Measurements from ENCODE around the gene TINAGL1. TPM values are rescaled to one million over a fixed set of nuclear protein-coding genes. Genes with fewer than 3 reads are reported as not detected.

Gene TINAGL1
- total RNA-seq, 1 experiment from 2014 or later: 2.9 TPM

- H3K9me3 Mint-ChIP-seq (ENCODE audit: unreplicated experiment): no peaks in the 10 kb centered on the region
- ChIA-PET POLR2A (no interaction called here), CTCF (interaction anchor here (0.6 to 1.4 kb wide), 3 partner anchors 20 to 34 kb away, joined by 3 to 9 read pairs (median 4); no protein-coding TSS in a partner anchor)
- BruUV-seq (replicated peaks): no TSS peak
- peaks cover 10% of the 10 kb centered on the region for H3K27me3 Mint-ChIP-seq (ENCODE audit: insufficient read depth, unreplicated experiment)
- no peaks in the 10 kb centered on the region for H3K36me3 Mint-ChIP-seq (ENCODE audit: insufficient read depth, unreplicated experiment)
- H3K4me3 Mint-ChIP-seq (ENCODE audit: unreplicated experiment): no peak overlapping the region
- no peak for DNase-seq (ENCODE audit: unreplicated experiment)
- H3K4me1 Mint-ChIP-seq (ENCODE audit: insufficient read depth, unreplicated experiment): no peaks in the 10 kb centered on the region
- no peak for TF ChIP-seq CTCF (IDR thresholded peaks at IDR 0.05; ENCODE audit: unreplicated experiment)
- no peak overlapping the region for H3K27ac Mint-ChIP-seq (ENCODE audit: low read depth, unreplicated experiment)
- intact Hi-C loops (cut with micrococcal nuclease): no loop called here
Observed at GRCh38 chr1:31598980-31599379, 22.7 kb downstream of the TINAGL1 start.

- intact Hi-C loops (cut with micrococcal nuclease): no loop called here
- Mint-ChIP-seq H3K4me1 (ENCODE audit: insufficient read depth, unreplicated experiment) (no peaks in the 10 kb centered on the region), H3K36me3 (ENCODE audit: insufficient read depth, unreplicated experiment) (no peaks in the 10 kb centered on the region), H3K4me3 (ENCODE audit: unreplicated experiment) (no peak overlapping the region), H3K27ac (ENCODE audit: low read depth, unreplicated experiment) (no peak overlapping the region), H3K27me3 (ENCODE audit: insufficient read depth, unreplicated experiment) (peaks cover 10% of the 10 kb centered on the region), H3K9me3 (ENCODE audit: unreplicated experiment) (no peaks in the 10 kb centered on the region)
- no peak for TF ChIP-seq CTCF (IDR thresholded peaks at IDR 0.05; ENCODE audit: unreplicated experiment)
- ChIA-PET POLR2A (no interaction called here), CTCF (no interaction called here)
- no TSS peak for BruUV-seq (replicated peaks)
- no peak for DNase-seq (ENCODE audit: unreplicated experiment)
Observed at GRCh38 chr1:31600641-31601040, 24.3 kb downstream of the TINAGL1 start.

- no peaks in the 10 kb centered on the region for H3K4me1 Mint-ChIP-seq (ENCODE audit: insufficient read depth, unreplicated experiment)
- no peak overlapping the region for H3K27ac Mint-ChIP-seq (ENCODE audit: low read depth, unreplicated experiment)
- ChIA-PET CTCF (interaction anchor here (0.9 to 1.4 kb wide), 3 partner anchors 9 to 53 kb away, joined by 3 to 4 read pairs (median 3); no protein-coding TSS in a partner anchor), POLR2A (interaction anchor here (0.9 to 2.1 kb wide), 2 partner anchors 25 to 69 kb away, joined by 4 to 8 read pairs; no protein-coding TSS in a partner anchor)
- BruUV-seq (replicated peaks): no TSS peak
- intact Hi-C loops (cut with micrococcal nuclease): no loop called here
- TF ChIP-seq CTCF (IDR thresholded peaks at IDR 0.05; ENCODE audit: unreplicated experiment): no peak
- H3K4me3 Mint-ChIP-seq (ENCODE audit: unreplicated experiment): no peak overlapping the region
- no peaks in the 10 kb centered on the region for H3K36me3 Mint-ChIP-seq (ENCODE audit: insufficient read depth, unreplicated experiment)
- no peaks in the 10 kb centered on the region for H3K9me3 Mint-ChIP-seq (ENCODE audit: unreplicated experiment)
- H3K27me3 Mint-ChIP-seq (ENCODE audit: insufficient read depth, unreplicated experiment): no peaks in the 10 kb centered on the region
- no peak for DNase-seq (ENCODE audit: unreplicated experiment)
Observed at GRCh38 chr1:31602081-31602480, 25.8 kb downstream of the TINAGL1 start.

- POLR2A ChIA-PET: interaction anchor here (2.3 kb wide), 1 partner anchor 33 kb away, joined by 6 read pairs; no protein-coding TSS in a partner anchor
- H3K4me3 Mint-ChIP-seq (ENCODE audit: unreplicated experiment): no peak overlapping the region
- intact Hi-C loops (cut with micrococcal nuclease): no loop called here
- H3K9me3 Mint-ChIP-seq (ENCODE audit: unreplicated experiment): no peaks in the 10 kb centered on the region
- no peak overlapping the region for H3K27ac Mint-ChIP-seq (ENCODE audit: low read depth, unreplicated experiment)
- CTCF ChIA-PET: interaction anchor here (1.0 to 2.8 kb wide), 3 partner anchors 12 to 18 kb away, joined by 3 to 9 read pairs (median 6); no protein-coding TSS in a partner anchor
- TF ChIP-seq CTCF (IDR thresholded peaks at IDR 0.05; ENCODE audit: unreplicated experiment): no peak
- peak; percentile 33 for DNase-seq (ENCODE audit: unreplicated experiment)
- H3K36me3 Mint-ChIP-seq (ENCODE audit: insufficient read depth, unreplicated experiment): peaks cover 5% of the 10 kb centered on the region
- H3K27me3 Mint-ChIP-seq (ENCODE audit: insufficient read depth, unreplicated experiment): no peaks in the 10 kb centered on the region
- BruUV-seq (replicated peaks): no TSS peak
- H3K4me1 Mint-ChIP-seq (ENCODE audit: insufficient read depth, unreplicated experiment): no peaks in the 10 kb centered on the region
Observed at GRCh38 chr1:31605908-31606427, 29.7 kb downstream of the TINAGL1 start.
